IMR-90 (cell line): Measurements from ENCODE around the gene TSPAN14. TPM values are rescaled to one million over a fixed set of nuclear protein-coding genes. Genes with fewer than 3 reads are reported as not detected.
A peak's percentile ranks its signal among the peaks of the same experiment; 100 is the strongest.

Experiments used
- ATAC-seq: fragments of 200-7000 bp; cut with Tn5 transposase; 2 replicates; pipeline ENCODE4 v1.9.1; 2020; ENCODE audit warnings: low read depth, mild to moderate bottlenecking, moderate library complexity
- BruUV-seq: library from RNA; stranded (reverse); fragments of 400-500 nt; replicated peaks from 2 replicates; lab custom pipeline; 2021; lab: Mats Ljungman, UMichigan
- CTCF ChIA-PET: fragments of 300-600 bp; formaldehyde crosslinking; extraction: SDS; loops from one replicate; lab custom pipeline; 2021; ENCODE audit warnings: antibody characterized with exemption; lab: Yijun Ruan, JAX
- POLR2A ChIA-PET: fragments of 300-600 bp; sonication (Branson Sonifier 250); formaldehyde crosslinking; loops from one replicate; lab custom pipeline; 2022; ENCODE audit warnings: antibody characterized with exemption; ENCODE audit not compliant: unreplicated experiment; lab: Charles Lee
- DNase-seq: peaks from one replicate; pipeline ENCODE4 v3.0.0; 2013
- H2AFZ ChIP-seq: replicated peaks from 2 replicates; pipeline ENCODE3; 2013; ENCODE audit warnings: low read length, mild to moderate bottlenecking; ENCODE audit not compliant: poor library complexity
- H2AK5ac ChIP-seq: 2 replicates; pipeline ENCODE4 v1.6.1; 2013; ENCODE audit warnings: low read depth, low read length, inconsistent platforms
- H2AK9ac ChIP-seq: replicated peaks from 2 replicates; pipeline ENCODE3; 2013; ENCODE audit warnings: mild to moderate bottlenecking, low read depth, low read length, moderate library complexity; ENCODE audit not compliant: poor library complexity
- H2BK120ac ChIP-seq: 2 replicates; pipeline ENCODE4 v1.6.1; 2013; ENCODE audit warnings: low read depth, low read length, inconsistent platforms
- H2BK15ac ChIP-seq: 3 replicates; pipeline ENCODE4 v1.6.1; 2013; ENCODE audit warnings: low read depth, low read length, inconsistent platforms
- H2BK20ac ChIP-seq: 2 replicates; pipeline ENCODE4 v1.6.1; 2013; ENCODE audit warnings: low read depth, mild to moderate bottlenecking, inconsistent platforms, low read length, moderate library complexity
- H2BK5ac ChIP-seq: 2 replicates; pipeline ENCODE4 v1.6.1; 2013; ENCODE audit warnings: mild to moderate bottlenecking, low read depth, low read length, inconsistent platforms; ENCODE audit not compliant: poor library complexity, severe bottlenecking
- H3K14ac ChIP-seq: replicated peaks from 2 replicates; pipeline ENCODE4 v1.6.1; 2013; ENCODE audit warnings: low read depth, low read length, inconsistent platforms
- H3K18ac ChIP-seq: 2 replicates; pipeline ENCODE4 v1.6.1; 2013; ENCODE audit warnings: low read depth, low read length, control low read depth
- H3K23ac ChIP-seq: 2 replicates; pipeline ENCODE4 v1.6.1; 2013; ENCODE audit warnings: low read depth, low read length, inconsistent platforms
- H3K27ac ChIP-seq: 2 replicates; pipeline ENCODE4 v1.5.1; 2013; ENCODE audit warnings: mild to moderate bottlenecking, control low read depth, low read length; ENCODE audit not compliant: insufficient read depth
- H3K27me3 ChIP-seq: 2 replicates; pipeline ENCODE4 v1.6.1; 2013; ENCODE audit warnings: low read length; ENCODE audit not compliant: control insufficient read depth, insufficient read depth
- H3K36me3 ChIP-seq: 2 replicates; pipeline ENCODE4 v1.6.1; 2013; ENCODE audit warnings: low read length, mixed read lengths; ENCODE audit not compliant: control insufficient read depth, insufficient read depth
- H3K4ac ChIP-seq: 2 replicates; pipeline ENCODE4 v1.6.1; 2013; ENCODE audit warnings: low read depth, low read length, inconsistent platforms
- H3K4me1 ChIP-seq: 2 replicates; pipeline ENCODE4 v1.6.1; 2013; ENCODE audit warnings: low read length, mixed read lengths; ENCODE audit not compliant: control insufficient read depth, insufficient read depth
- H3K4me2 ChIP-seq: 2 replicates; pipeline ENCODE4 v1.6.1; 2013; ENCODE audit warnings: low read depth, mild to moderate bottlenecking, control low read depth, low read length, moderate library complexity
- H3K4me3 ChIP-seq: 2 replicates; pipeline ENCODE4 v1.5.1; 2013; ENCODE audit warnings: low read depth, mild to moderate bottlenecking, control low read depth, low read length, moderate library complexity; ENCODE audit not compliant: insufficient read depth
- H3K56ac ChIP-seq: 2 replicates; pipeline ENCODE4 v1.6.1; 2013; ENCODE audit warnings: low read length, inconsistent platforms; ENCODE audit not compliant: insufficient read depth; ENCODE audit errors: extremely low read depth
- H3K79me1 ChIP-seq, 2 experiments: 2 replicates each; pipeline ENCODE4 v1.6.1; 2013; ENCODE audit warnings: low read length in 2 of 2, inconsistent platforms in 1 of 2, low read depth in 1 of 2
- H3K9ac ChIP-seq: 2 replicates; pipeline ENCODE4 v1.6.1; 2013; ENCODE audit warnings: low read depth, low read length, control low read depth
- H3K9me1 ChIP-seq: 2 replicates; pipeline ENCODE4 v1.6.1; 2013; ENCODE audit warnings: low read length, inconsistent platforms; ENCODE audit not compliant: insufficient read depth
- H3K9me3 ChIP-seq: 2 replicates; pipeline ENCODE4 v1.6.1; 2013; ENCODE audit warnings: low read length; ENCODE audit not compliant: control insufficient read depth, insufficient read depth
- H4K20me1 ChIP-seq: 2 replicates; pipeline ENCODE4 v1.6.1; 2013; ENCODE audit warnings: low read length, inconsistent platforms; ENCODE audit not compliant: insufficient read depth
- H4K5ac ChIP-seq: 2 replicates; pipeline ENCODE4 v1.6.1; 2013; ENCODE audit warnings: mild to moderate bottlenecking, low read depth, low read length, control low read depth
- H4K8ac ChIP-seq, 2 experiments: 2 replicates each; pipeline ENCODE4 v1.6.1; 2013; ENCODE audit warnings: low read depth in 2 of 2, low read length in 2 of 2, control low read depth in 1 of 2, inconsistent platforms in 1 of 2
- H4K91ac ChIP-seq: 2 replicates; pipeline ENCODE4 v1.6.1; 2013; ENCODE audit warnings: low read depth, low read length, inconsistent platforms; ENCODE audit not compliant: insufficient read depth
- BHLHE40 ChIP-seq: fragments of 150-350 bp; IDR thresholded peaks from 2 replicates; pipeline ENCODE4 v1.6.1; 2016; ENCODE audit warnings: mild to moderate bottlenecking, low read depth, low read length
- CEBPB ChIP-seq: IDR thresholded peaks from 2 replicates; pipeline ENCODE4 v1.6.1; 2012; ENCODE audit warnings: low read depth, low read length, improper control_type of control experiment
- CHD1 ChIP-seq: IDR thresholded peaks from 2 replicates; pipeline ENCODE4 v1.6.1; 2012; ENCODE audit warnings: low read depth, low read length, improper control_type of control experiment
- ELK1 ChIP-seq: fragments of 150-350 bp; IDR thresholded peaks from 2 replicates; pipeline ENCODE4 v1.6.1; 2016; ENCODE audit warnings: low read depth, mild to moderate bottlenecking, low read length, moderate library complexity, borderline replicate concordance
- FOS ChIP-seq: fragments of 150-350 bp; IDR thresholded peaks from 2 replicates; pipeline ENCODE4 v1.6.1; 2016; ENCODE audit warnings: low read depth, low read length
- RAD21 ChIP-seq: IDR thresholded peaks from 2 replicates; pipeline ENCODE4 v1.6.1; 2012; ENCODE audit warnings: low read length, improper control_type of control experiment
- RFX5 ChIP-seq: IDR thresholded peaks from 2 replicates; pipeline ENCODE4 v1.8.0; 2012; ENCODE audit warnings: low read depth, mild to moderate bottlenecking, low read length, moderate library complexity
- WGBS, 2 experiments: methylation state at CpG; one replicate each; pipeline versions ENCODE4 v1.1.5 to v1.1.7; 2013; ENCODE audit warnings: missing lambda C conversion rate in 2 of 2; ENCODE audit not compliant: insufficient read length in 1 of 2; ENCODE audit errors: extremely low coverage in 2 of 2; 5-methylcytosine and 5-hydroxymethylcytosine counted together
- dilution Hi-C: fragments of 300-500 bp; cut with HindIII; formaldehyde crosslinking; loops from one replicate; pipeline ENCODE4 v1.14.3; 2018; ENCODE audit warnings: low sequenced_read_pairs; ENCODE audit not compliant: unreplicated experiment
- in situ Hi-C: fragments of 300-500 bp; cut with MboI; formaldehyde crosslinking; loops from 3 replicates; pipeline ENCODE4 v1.14.3; 2019; ENCODE audit warnings: low sequenced_read_pairs, inconsistent platforms, mixed read lengths
- intact Hi-C: fragments of 100-400 bp; cut with micrococcal nuclease; formaldehyde crosslinking; loops from 2 replicates; pipeline ENCODE4 v1.10.0; 2022
- polyA plus RNA-seq, 3 experiments: library from polyadenylated mRNA; depleted of rRNA; stranded (reverse); fragments of >200 nt; gene quantifications; 2 replicates each; pipeline ENCODE4 v1.2.3, GENCODE V29; 2012; ENCODE audit warnings: low replicate concordance in 1 of 3
- total RNA-seq: library from RNA; depleted of rRNA; stranded (reverse); fragments of >200 nt; gene quantifications from 2 replicates; pipeline ENCODE4 v1.2.3, GENCODE V29; 2012

Gene TSPAN14
- total and polyA plus RNA-seq, 2 of the 4 experiments (the other 2 are of a cell fraction) = 18.5 to 43.0 TPM

GRCh38 chr10:80504897-80505465, 50.9 kb downstream of the TSPAN14 start (continued):
- TF ChIP-seq RFX5 (no peak), RAD21 (no peak)

- no peak overlapping the region for H3K4me2 ChIP-seq
- H3K9me1 ChIP-seq = peaks cover 40% of the 10 kb centered on the region
- peak overlapping the region; percentile 36; the same call in 1 of the 2 replicates for H3K27ac ChIP-seq
- no CpG with 5 or more reads among the region's 6 CpGs for WGBS, 2 experiments
- in situ Hi-C loops = no loop called here
- peak overlapping the region; percentile 51; the same call in 1 of the 2 replicates for H3K14ac ChIP-seq
- no TSS peak for BruUV-seq
- H3K9ac ChIP-seq = no peak overlapping the region
- H3K4ac ChIP-seq = peak overlapping the region; percentile 84
- H3K79me1 ChIP-seq = peaks cover 29 to 77% of the 10 kb centered on the region in 2 experiments
- peaks cover 38% of the 10 kb centered on the region for H3K4me1 ChIP-seq
- H3K36me3 ChIP-seq = peaks cover 7% of the 10 kb centered on the region; the same call in 1 of the 2 replicates
- peak; percentile 75 for DNase-seq
- ATAC-seq = peak; percentile 18
- peak overlapping the region; percentile 80 for H3K23ac ChIP-seq
- TF ChIP-seq BHLHE40 (no peak), CHD1 (no peak), FOS (no peak), CEBPB (no peak), ELK1 (no peak)
- dilution Hi-C loops = no loop called here
- H2BK5ac ChIP-seq = peak overlapping the region; percentile 74
- no peak overlapping the region for H2AFZ ChIP-seq
- H2BK120ac ChIP-seq = peak overlapping the region; percentile 92; the same call in 1 of the 2 replicates
- no peak overlapping the region for H4K5ac ChIP-seq
- H4K8ac ChIP-seq = peak overlapping the region; percentile 79 to 95; a peak in 3 of 4 replicates
- H4K91ac ChIP-seq = peak overlapping the region; percentile 19; the same call in 1 of the 2 replicates
- no peaks in the 10 kb centered on the region for H3K27me3 ChIP-seq
- no peaks in the 10 kb centered on the region for H3K9me3 ChIP-seq
- no peak overlapping the region for H3K4me3 ChIP-seq
- H2BK15ac ChIP-seq = no peak overlapping the region; the same call in 2 of the 3 replicates
- no peak overlapping the region for H2AK5ac ChIP-seq
- peaks cover 7% of the 10 kb centered on the region; the same call in 1 of the 2 replicates for H4K20me1 ChIP-seq
- ChIA-PET POLR2A (interaction anchor here (1.4 kb wide), 1 partner anchor 47 kb away, joined by 3 read pairs; no protein-coding TSS in a partner anchor), CTCF (interaction anchor here (0.6 to 3.5 kb wide), 18 partner anchors 8 to 118 kb away, joined by 3 to 32 read pairs (median 6); partner anchors contain the start of gene TSPAN14)
- no peak overlapping the region for H2AK9ac ChIP-seq
- intact Hi-C loops = no loop called here
- H3K18ac ChIP-seq = peak overlapping the region; percentile 11; the same call in 1 of the 2 replicates
- H3K56ac ChIP-seq = no peak overlapping the region
- peak overlapping the region; percentile 39; the same call in 1 of the 2 replicates for H2BK20ac ChIP-seq
Measured at GRCh38 chr10:80506189-80506575, 52.1 kb downstream of the TSPAN14 start.
